ENCODE data around the gene CCL4. TPM values are rescaled to one million over a fixed set of nuclear protein-coding genes. Genes with fewer than 3 reads are reported as not detected.
A peak's percentile ranks its signal among the peaks of the same experiment; 100 is the strongest.
"Not testable (repeated sequence)": the region's sequence is repeated elsewhere in the genome, so short reads cannot be mapped to it uniquely, and the experiment has no call there.

CCL4 gene
- total RNA-seq, 1 donor from 2014 or later = 11.9 TPM

GRCh38 chr17:36085765-36086164, 17.9 kb upstream of the CCL4 start:
- H3K36me3 ChIP-seq = no peaks in the 10 kb centered on the region
- H3K27me3 ChIP-seq (ENCODE audit: low read depth) = no peaks in the 10 kb centered on the region
- intact Hi-C loops (cut with DNase I) = no loop called here
- H3K27ac ChIP-seq = no peak overlapping the region
- DNase-seq (no peak), ATAC-seq (peak; percentile 49 to 55)
- H3K4me3 ChIP-seq = no peak overlapping the region
- TF ChIP-seq, protein P1, sequence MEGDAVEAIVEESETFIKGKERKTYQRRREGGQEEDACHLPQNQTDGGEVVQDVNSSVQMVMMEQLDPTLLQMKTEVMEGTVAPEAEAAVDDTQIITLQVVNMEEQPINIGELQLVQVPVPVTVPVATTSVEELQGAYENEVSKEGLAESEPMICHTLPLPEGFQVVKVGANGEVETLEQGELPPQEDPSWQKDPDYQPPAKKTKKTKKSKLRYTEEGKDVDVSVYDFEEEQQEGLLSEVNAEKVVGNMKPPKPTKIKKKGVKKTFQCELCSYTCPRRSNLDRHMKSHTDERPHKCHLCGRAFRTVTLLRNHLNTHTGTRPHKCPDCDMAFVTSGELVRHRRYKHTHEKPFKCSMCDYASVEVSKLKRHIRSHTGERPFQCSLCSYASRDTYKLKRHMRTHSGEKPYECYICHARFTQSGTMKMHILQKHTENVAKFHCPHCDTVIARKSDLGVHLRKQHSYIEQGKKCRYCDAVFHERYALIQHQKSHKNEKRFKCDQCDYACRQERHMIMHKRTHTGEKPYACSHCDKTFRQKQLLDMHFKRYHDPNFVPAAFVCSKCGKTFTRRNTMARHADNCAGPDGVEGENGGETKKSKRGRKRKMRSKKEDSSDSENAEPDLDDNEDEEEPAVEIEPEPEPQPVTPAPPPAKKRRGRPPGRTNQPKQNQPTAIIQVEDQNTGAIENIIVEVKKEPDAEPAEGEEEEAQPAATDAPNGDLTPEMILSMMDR (IDR thresholded peaks at IDR 0.05) = no peak
- H3K4me1 ChIP-seq = peaks cover 5% of the 10 kb centered on the region
- no peaks in the 10 kb centered on the region for H3K9me3 ChIP-seq

DNA sequence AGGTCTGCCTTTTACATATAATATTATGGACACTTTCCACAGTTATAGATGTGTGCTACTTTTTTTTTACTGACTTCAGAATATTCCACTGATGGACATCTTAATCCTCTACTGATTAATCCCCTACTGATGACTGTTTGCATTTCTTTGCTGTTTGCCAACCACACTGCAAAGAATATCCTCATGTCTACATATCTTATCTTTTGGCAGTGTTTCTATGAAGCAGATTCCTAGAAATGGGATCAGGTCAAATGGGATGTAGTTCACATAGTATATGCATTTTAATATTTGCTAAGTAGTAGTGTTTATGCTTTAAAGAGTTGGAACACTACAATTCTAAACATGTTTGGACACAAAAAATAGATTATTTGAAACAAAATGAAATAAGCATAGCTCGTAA, 16.8 kb upstream of the CCL4 start:
- TF ChIP-seq, protein P1 (IDR thresholded peaks at IDR 0.05) = no peak
- peaks cover 5% of the 10 kb centered on the region for H3K4me1 ChIP-seq
- intact Hi-C loops (cut with DNase I) = no loop called here

GRCh38 chr17:36087471-36087870, 16.2 kb upstream of the CCL4 start:
- H3K27me3 ChIP-seq (ENCODE audit: low read depth); H3K9me3 ChIP-seq; ATAC-seq; H3K27ac ChIP-seq; H3K36me3 ChIP-seq; intact Hi-C loops (cut with DNase I); H3K4me1 ChIP-seq; DNase-seq; H3K4me3 ChIP-seq: not testable (repeated sequence)

More for the DNA sequence above, 16.8 kb upstream of the CCL4 start:
- ATAC-seq (no peak), DNase-seq (no peak)
- H3K36me3 ChIP-seq = no peaks in the 10 kb centered on the region
- no peaks in the 10 kb centered on the region for H3K27me3 ChIP-seq (ENCODE audit: low read depth)
- H3K9me3 ChIP-seq = no peaks in the 10 kb centered on the region
- no peak overlapping the region for H3K4me3 ChIP-seq
- no peak overlapping the region for H3K27ac ChIP-seq

- intact Hi-C loops (cut with DNase I); H3K4me3 ChIP-seq; ATAC-seq; H3K36me3 ChIP-seq; H3K27ac ChIP-seq; H3K9me3 ChIP-seq; H3K27me3 ChIP-seq (ENCODE audit: low read depth); H3K4me1 ChIP-seq; DNase-seq: not testable (repeated sequence)
Measured at GRCh38 chr17:36087897-36088572, 15.6 kb upstream of the CCL4 start.

GRCh38 chr17:36088670-36089338, 14.8 kb upstream of the CCL4 start:
- no peaks in the 10 kb centered on the region for H3K9me3 ChIP-seq
- intact Hi-C loops (cut with DNase I) = no loop called here
- ATAC-seq = peak; percentile 5 to 23
- H3K27me3 ChIP-seq (ENCODE audit: low read depth) = no peaks in the 10 kb centered on the region
- DNase-seq = no peak
- H3K4me1 ChIP-seq = peaks cover 5% of the 10 kb centered on the region
- TF ChIP-seq, protein P1 (IDR thresholded peaks at IDR 0.05) = no peak
- no peak overlapping the region for H3K4me3 ChIP-seq
- H3K36me3 ChIP-seq = no peaks in the 10 kb centered on the region
- H3K27ac ChIP-seq = no peak overlapping the region

DNA sequence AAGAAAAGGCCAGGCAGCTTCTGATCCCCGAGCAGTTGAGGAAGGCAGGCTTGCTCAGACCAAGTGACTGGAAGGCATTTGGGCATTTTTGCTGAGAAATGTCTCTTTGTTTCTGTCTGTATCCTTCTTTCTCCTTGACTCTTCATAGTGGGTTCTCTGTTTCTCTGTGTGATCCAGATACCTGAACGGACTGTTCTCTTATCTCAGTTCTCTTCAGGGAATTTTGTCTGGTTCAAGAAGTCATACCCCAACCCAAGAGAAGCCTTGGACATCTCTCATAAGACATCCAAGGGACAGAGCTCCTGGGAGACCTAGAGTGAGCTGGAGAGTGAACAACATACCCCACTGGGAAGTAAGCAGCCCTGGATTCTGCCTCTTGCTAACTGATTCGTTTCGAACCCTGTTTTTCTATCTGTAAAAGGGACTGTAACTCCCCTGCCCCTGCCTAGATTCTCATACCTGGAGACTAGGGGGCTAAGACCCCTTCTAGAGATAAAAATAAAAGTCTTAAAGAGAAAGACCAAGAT, 14.2 kb upstream of the CCL4 start:
- TF ChIP-seq, protein P1 (IDR thresholded peaks at IDR 0.05) = no peak
- no peak overlapping the region for H3K27ac ChIP-seq
- no peak overlapping the region for H3K4me3 ChIP-seq
- H3K4me1 ChIP-seq = no peaks in the 10 kb centered on the region
- no peaks in the 10 kb centered on the region for H3K36me3 ChIP-seq
- intact Hi-C loops (cut with DNase I) = no loop called here
- no peak for DNase-seq
- ATAC-seq = no peak
- no peaks in the 10 kb centered on the region for H3K9me3 ChIP-seq
- no peaks in the 10 kb centered on the region for H3K27me3 ChIP-seq (ENCODE audit: low read depth)

Measured in lower lobe of right lung (tissue), 2 donors.